OCI-LY7 (cell line): Measurements from ENCODE around the gene PDZK1IP1. TPM values are rescaled to one million over a fixed set of nuclear protein-coding genes. Genes with fewer than 3 reads are reported as not detected.

ENCODE experiments used
- BruUV-seq: library from RNA; stranded (reverse); fragments of 400-500 nt; replicated peaks from 2 replicates; lab custom pipeline; 2021; lab: Mats Ljungman, UMichigan
- CTCF ChIA-PET: fragments of 300-600 bp; sonication (Branson Sonifier 250); formaldehyde crosslinking; loops from one replicate; lab custom pipeline; 2022; ENCODE audit warnings: antibody characterized with exemption; ENCODE audit not compliant: unreplicated experiment; lab: Charles Lee
- POLR2A ChIA-PET: fragments of 300-600 bp; sonication (Branson Sonifier 250); formaldehyde crosslinking; loops from one replicate; lab custom pipeline; 2022; ENCODE audit warnings: antibody characterized with exemption; lab: Charles Lee
- DNase-seq: peaks from one replicate; pipeline ENCODE4 v3.0.0-alpha.2; 2015; ENCODE audit warnings: low spot score
- H2AFZ ChIP-seq: fragments of 200-600 bp; sonication (generic), shearing (Covaris generic); 2 replicates; pipeline ENCODE4 v1.6.1; 2014; ENCODE audit warnings: mild to moderate bottlenecking, antibody characterized with exemption, low read length, moderate library complexity
- H3K27ac ChIP-seq: fragments of 200-600 bp; sonication (generic); 2 replicates; pipeline ENCODE4 v1.5.1; 2014; ENCODE audit warnings: mixed run types, low read depth, mild to moderate bottlenecking, moderate library complexity, low read length, inconsistent platforms; ENCODE audit not compliant: poor library complexity, severe bottlenecking
- H3K36me3 ChIP-seq: fragments of 200-600 bp; sonication (generic); 2 replicates; pipeline ENCODE4 v1.6.1; 2014; ENCODE audit warnings: mild to moderate bottlenecking, antibody characterized with exemption, low read length, moderate library complexity, mixed read lengths; ENCODE audit not compliant: insufficient read depth
- H3K4me1 ChIP-seq: fragments of 200-600 bp; sonication (generic); 2 replicates; pipeline ENCODE4 v1.5.1; 2014; ENCODE audit warnings: mild to moderate bottlenecking, low read length; ENCODE audit not compliant: insufficient read depth, poor library complexity, severe bottlenecking
- H3K4me2 ChIP-seq: fragments of 200-600 bp; sonication (generic); 2 replicates; pipeline ENCODE4 v1.6.1; 2014; ENCODE audit warnings: mild to moderate bottlenecking, low read length
- H3K4me3 ChIP-seq: fragments of 200-600 bp; sonication (generic); 2 replicates; pipeline ENCODE4 v1.5.1; 2014; ENCODE audit warnings: mild to moderate bottlenecking, low read depth, low read length; ENCODE audit not compliant: poor library complexity, severe bottlenecking
- H3K79me2 ChIP-seq: fragments of 200-600 bp; sonication (generic); 2 replicates; pipeline ENCODE4 v1.6.1; 2016; ENCODE audit warnings: low read depth, mild to moderate bottlenecking, low read length, moderate library complexity, mixed read lengths; ENCODE audit not compliant: insufficient read depth
- H3K9me2 ChIP-seq: fragments of 200-600 bp; sonication (generic); 2 replicates; pipeline ENCODE4 v1.6.1; 2016; ENCODE audit warnings: mild to moderate bottlenecking, low read length, mixed read lengths; ENCODE audit not compliant: insufficient read depth
- H3K9me3 ChIP-seq: fragments of 200-600 bp; sonication (generic); 2 replicates; pipeline ENCODE4 v1.6.1; 2014; ENCODE audit warnings: mild to moderate bottlenecking, mixed run types, low read length, mixed read lengths
- H4K20me1 ChIP-seq: fragments of 200-600 bp; sonication (generic); 2 replicates; pipeline ENCODE4 v1.6.1; 2014; ENCODE audit warnings: mild to moderate bottlenecking, antibody characterized with exemption, low read length, moderate library complexity, mixed read lengths; ENCODE audit not compliant: insufficient read depth
- CTCF ChIP-seq: fragments of 200-600 bp; sonication (generic); conservative IDR thresholded peaks from 2 replicates; pipeline ENCODE4 v1.5.1; 2014; ENCODE audit warnings: mild to moderate bottlenecking, antibody characterized with exemption, low read length, moderate library complexity, mixed read lengths
- EZH2phosphoT487 ChIP-seq: fragments of 200-600 bp; sonication (generic); IDR thresholded peaks from 2 replicates; pipeline ENCODE4 v1.6.1; 2018; ENCODE audit warnings: low read depth, borderline replicate concordance, mild to moderate bottlenecking, mixed run types, antibody characterized with exemption, low read length, moderate library complexity, mixed read lengths
- intact Hi-C: fragments of 100-400 bp; cut with micrococcal nuclease; formaldehyde crosslinking; loops from one replicate; pipeline ENCODE4 v1.10.0; 2022; ENCODE audit not compliant: unreplicated experiment
- total RNA-seq, 2 experiments: library from RNA; depleted of rRNA in 1 of 2; stranded (reverse); fragments of >200 nt in 1 of 2; shearing (Covaris generic) in 1 of 2; gene quantifications; 2 replicates each; pipeline ENCODE4 v1.2.3, GENCODE V29; 2014 to 2022

PDZK1IP1 gene
- total RNA-seq, 2 experiments from 2014 or later, result not detected

DNA sequence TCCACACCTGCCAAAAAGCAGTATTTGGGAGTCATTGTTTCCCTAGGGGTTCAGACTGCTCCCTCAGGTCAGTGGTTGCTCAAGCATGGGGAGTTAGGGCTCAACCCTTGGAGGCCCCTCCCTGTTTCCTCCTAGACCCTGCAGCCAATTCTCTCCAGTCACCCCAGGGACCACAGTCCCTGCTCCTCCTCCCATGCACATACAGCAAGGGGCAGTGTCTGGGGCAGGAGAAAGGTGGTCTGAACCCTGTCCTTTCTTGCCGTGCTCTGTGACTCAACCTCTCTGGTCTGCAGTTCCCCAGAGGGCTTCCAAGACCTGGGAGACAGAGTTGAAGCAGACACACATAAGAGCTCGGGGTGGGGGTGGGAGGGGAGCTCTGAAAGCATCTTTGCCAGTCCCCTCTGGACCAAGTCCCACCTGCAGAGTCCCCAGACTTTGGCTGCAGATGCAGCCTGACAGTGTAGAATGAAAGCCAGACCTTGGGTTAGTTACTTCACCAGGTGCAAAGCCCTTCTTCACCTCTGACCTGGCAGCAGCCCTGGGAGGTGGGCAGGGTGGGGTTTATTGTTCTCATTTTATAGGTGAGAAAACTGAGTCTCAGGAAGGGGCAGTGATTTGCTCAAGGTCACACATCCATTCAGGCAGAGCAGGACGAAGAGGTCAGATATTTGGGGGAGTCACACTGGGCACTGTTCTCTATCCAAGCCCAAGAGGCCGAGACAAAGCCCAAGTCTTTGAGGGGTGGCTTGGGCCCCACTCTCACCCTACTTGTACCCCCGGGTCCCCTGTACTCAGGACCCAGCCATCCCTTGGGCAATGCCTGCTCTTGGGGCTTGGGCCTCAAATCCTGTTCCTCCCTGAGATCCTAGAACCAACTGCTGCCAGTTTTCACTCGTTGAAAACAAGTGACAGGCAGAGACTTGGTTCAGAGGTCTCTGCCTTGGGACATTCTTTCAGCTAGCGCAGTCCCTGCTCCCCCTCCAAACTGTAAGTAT lies 748 bp downstream of the PDZK1IP1 start:
- intact Hi-C loops, result no loop called here
- no TSS peak for BruUV-seq

DNA sequence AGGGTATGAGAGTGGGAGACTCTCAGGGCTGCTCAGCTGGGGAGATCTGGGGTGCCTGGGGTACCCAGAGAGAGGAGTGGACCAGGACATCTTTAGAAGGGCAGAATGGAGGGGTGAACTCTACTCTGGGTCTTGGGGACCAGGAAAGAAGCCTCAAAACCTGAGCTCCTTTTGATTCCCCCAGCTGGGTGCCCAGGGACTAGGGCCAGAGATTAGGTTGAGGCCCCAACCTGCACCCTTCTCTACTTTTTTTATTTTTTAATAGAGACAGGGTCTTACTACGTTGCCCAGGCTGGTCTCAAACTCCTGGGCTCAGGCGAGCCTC lies 1.9 kb downstream of the PDZK1IP1 start:
- no peaks in the 10 kb centered on the region for H3K9me3 ChIP-seq
- TF ChIP-seq CTCF (no peak), EZH2phosphoT487 (no peak)
- no peaks in the 10 kb centered on the region for H3K36me3 ChIP-seq
- no peak overlapping the region for H3K4me2 ChIP-seq
- intact Hi-C loops, result no loop called here
- no peak overlapping the region for H3K4me3 ChIP-seq
- POLR2A ChIA-PET, result no interaction called here
- no peak overlapping the region for H2AFZ ChIP-seq
- CTCF ChIA-PET, result no interaction called here
- DNase-seq, result no peak
- no peaks in the 10 kb centered on the region for H3K79me2 ChIP-seq
- no TSS peak for BruUV-seq
- no peaks in the 10 kb centered on the region for H3K4me1 ChIP-seq
- no peaks in the 10 kb centered on the region for H4K20me1 ChIP-seq
- no peaks in the 10 kb centered on the region for H3K9me2 ChIP-seq
- H3K27ac ChIP-seq, result no peak overlapping the region

More for the DNA sequence above, 748 bp downstream of the PDZK1IP1 start:
- Histone ChIP-seq H3K9me3 (no peaks in the 10 kb centered on the region), H2AFZ (no peak overlapping the region), H3K4me2 (no peak overlapping the region), H3K36me3 (no peaks in the 10 kb centered on the region), H3K79me2 (no peaks in the 10 kb centered on the region), H3K27ac (no peak overlapping the region), H4K20me1 (no peaks in the 10 kb centered on the region), H3K4me3 (no peak overlapping the region), H3K4me1 (no peaks in the 10 kb centered on the region), H3K9me2 (no peaks in the 10 kb centered on the region)
- DNase-seq, result no peak
- TF ChIP-seq CTCF (no peak), EZH2phosphoT487 (no peak)
- POLR2A ChIA-PET, result interaction anchor here (0.9 kb wide), 1 partner anchor 8 kb away, joined by 4 read pairs; no protein-coding TSS in a partner anchor
- CTCF ChIA-PET, result interaction anchor here (0.7 kb wide), 1 partner anchor 10 kb away, joined by 3 read pairs; no protein-coding TSS in a partner anchor
